Measurements from ENCODE around the gene PTPRN2. TPM values are rescaled to one million over a fixed set of nuclear protein-coding genes. Genes with fewer than 3 reads are reported as not detected.

The PTPRN2 gene
- total and polyA plus RNA-seq, 2 donors (not counting 1 experiment from before 2014, with no cell fraction given), result 0.54 to 1.2 TPM

GRCh38 chr7:157860406-157860805 lies 727.2 kb downstream of the PTPRN2 start:
- Histone ChIP-seq H2AFZ (ENCODE audit: low read length) (no peak overlapping the region), H3K4me1 (ENCODE audit: control insufficient read depth, extremely low read depth, insufficient read depth, low read length) (no peaks in the 10 kb centered on the region), H4K20me1 (ENCODE audit: control insufficient read depth, extremely low read depth, insufficient read depth, low read length) (no peaks in the 10 kb centered on the region), H3K9me3 (ENCODE audit: control insufficient read depth, insufficient read depth, low read depth, low read length) (no peaks in the 10 kb centered on the region), H3K36me3 (ENCODE audit: control insufficient read depth, insufficient read depth, low read length) (no peaks in the 10 kb centered on the region), H3K79me2 (ENCODE audit: control insufficient read depth, insufficient read depth, low read length) (no peaks in the 10 kb centered on the region), H3K9ac (ENCODE audit: insufficient read depth, low read length) (no peak overlapping the region), H3K4me3 (replicated peaks in 1 of 4; ENCODE audit: control extremely low read depth in 1 of 4, insufficient read depth in 1 of 4, low read depth in 3 of 4, low read length in 4 of 4) (no peak overlapping the region), H3K27me3 (ENCODE audit: control insufficient read depth, insufficient read depth, low read length) (no peaks in the 10 kb centered on the region), H3K27ac (ENCODE audit: insufficient read depth, low read length) (no peak overlapping the region), H3K4me2 (ENCODE audit: extremely low read depth, insufficient read depth, low read length) (no peak overlapping the region)
- no peak for DNase-seq (ENCODE audit: low read depth in 2 of 2)
- TF ChIP-seq EZH2 (IDR thresholded peaks at IDR 0.05; ENCODE audit: low read length, missing control alignments), result no peak
- TF ChIP-seq, protein P1, sequence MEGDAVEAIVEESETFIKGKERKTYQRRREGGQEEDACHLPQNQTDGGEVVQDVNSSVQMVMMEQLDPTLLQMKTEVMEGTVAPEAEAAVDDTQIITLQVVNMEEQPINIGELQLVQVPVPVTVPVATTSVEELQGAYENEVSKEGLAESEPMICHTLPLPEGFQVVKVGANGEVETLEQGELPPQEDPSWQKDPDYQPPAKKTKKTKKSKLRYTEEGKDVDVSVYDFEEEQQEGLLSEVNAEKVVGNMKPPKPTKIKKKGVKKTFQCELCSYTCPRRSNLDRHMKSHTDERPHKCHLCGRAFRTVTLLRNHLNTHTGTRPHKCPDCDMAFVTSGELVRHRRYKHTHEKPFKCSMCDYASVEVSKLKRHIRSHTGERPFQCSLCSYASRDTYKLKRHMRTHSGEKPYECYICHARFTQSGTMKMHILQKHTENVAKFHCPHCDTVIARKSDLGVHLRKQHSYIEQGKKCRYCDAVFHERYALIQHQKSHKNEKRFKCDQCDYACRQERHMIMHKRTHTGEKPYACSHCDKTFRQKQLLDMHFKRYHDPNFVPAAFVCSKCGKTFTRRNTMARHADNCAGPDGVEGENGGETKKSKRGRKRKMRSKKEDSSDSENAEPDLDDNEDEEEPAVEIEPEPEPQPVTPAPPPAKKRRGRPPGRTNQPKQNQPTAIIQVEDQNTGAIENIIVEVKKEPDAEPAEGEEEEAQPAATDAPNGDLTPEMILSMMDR (conservative IDR thresholded peaks at IDR 0.05 in 1 of 2, IDR thresholded peaks at IDR 0.05 in 1 of 2; ENCODE audit: low read depth in 1 of 2, low read length in 2 of 2), result no peak

DNA sequence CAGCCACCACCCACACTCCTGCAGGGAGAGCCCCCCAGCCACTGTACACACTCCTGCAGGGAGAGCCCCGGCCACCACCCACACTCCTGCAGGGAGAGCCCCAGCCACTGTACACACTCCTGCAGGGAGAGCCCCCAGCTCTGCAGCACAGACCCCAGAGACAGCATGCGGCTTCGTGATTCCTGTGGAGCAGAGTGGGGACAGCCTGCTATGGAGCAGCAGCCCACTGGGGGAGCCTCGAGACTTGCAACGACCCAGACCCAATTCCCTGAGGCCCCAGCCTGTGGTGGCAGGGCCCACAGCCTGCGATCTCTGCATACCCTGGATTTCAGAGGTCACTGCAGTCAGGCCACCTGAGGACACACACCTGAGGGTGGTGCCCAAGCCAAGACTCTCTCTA lies 727.7 kb downstream of the PTPRN2 start:
- TF ChIP-seq, protein P1 (conservative IDR thresholded peaks at IDR 0.05 in 1 of 2, IDR thresholded peaks at IDR 0.05 in 1 of 2; ENCODE audit: low read depth in 1 of 2, low read length in 2 of 2), result no peak
- TF ChIP-seq EZH2 (IDR thresholded peaks at IDR 0.05; ENCODE audit: low read length, missing control alignments), result no peak
- Histone ChIP-seq H3K4me2 (ENCODE audit: extremely low read depth, insufficient read depth, low read length) (no peak overlapping the region), H3K9me3 (ENCODE audit: control insufficient read depth, insufficient read depth, low read depth, low read length) (no peaks in the 10 kb centered on the region)

GRCh38 chr7:157857578-157858075 lies 730.0 kb downstream of the PTPRN2 start:
- Histone ChIP-seq H3K4me3 (replicated peaks in 1 of 4; ENCODE audit: control extremely low read depth in 1 of 4, insufficient read depth in 1 of 4, low read depth in 3 of 4, low read length in 4 of 4) (no peak overlapping the region), H3K27me3 (ENCODE audit: control insufficient read depth, insufficient read depth, low read length) (no peaks in the 10 kb centered on the region), H3K27ac (ENCODE audit: insufficient read depth, low read length) (no peak overlapping the region), H3K9me3 (ENCODE audit: control insufficient read depth, insufficient read depth, low read depth, low read length) (no peaks in the 10 kb centered on the region), H3K4me2 (ENCODE audit: extremely low read depth, insufficient read depth, low read length) (no peak overlapping the region), H3K36me3 (ENCODE audit: control insufficient read depth, insufficient read depth, low read length) (no peaks in the 10 kb centered on the region), H3K4me1 (ENCODE audit: control insufficient read depth, extremely low read depth, insufficient read depth, low read length) (no peaks in the 10 kb centered on the region), H3K9ac (ENCODE audit: insufficient read depth, low read length) (no peak overlapping the region), H3K79me2 (ENCODE audit: control insufficient read depth, insufficient read depth, low read length) (no peaks in the 10 kb centered on the region), H4K20me1 (ENCODE audit: control insufficient read depth, extremely low read depth, insufficient read depth, low read length) (no peaks in the 10 kb centered on the region), H2AFZ (ENCODE audit: low read length) (no peak overlapping the region)
- DNase-seq (ENCODE audit: low read depth in 2 of 2), result no peak
- TF ChIP-seq, protein P1 (conservative IDR thresholded peaks at IDR 0.05 in 1 of 2, IDR thresholded peaks at IDR 0.05 in 1 of 2; ENCODE audit: low read depth in 1 of 2, low read length in 2 of 2), result no peak
- TF ChIP-seq EZH2 (IDR thresholded peaks at IDR 0.05; ENCODE audit: low read length, missing control alignments), result no peak

More for the DNA sequence above, 727.7 kb downstream of the PTPRN2 start:
- Histone ChIP-seq H3K27me3 (ENCODE audit: control insufficient read depth, insufficient read depth, low read length) (no peaks in the 10 kb centered on the region), H3K9ac (ENCODE audit: insufficient read depth, low read length) (no peak overlapping the region), H3K36me3 (ENCODE audit: control insufficient read depth, insufficient read depth, low read length) (no peaks in the 10 kb centered on the region), H2AFZ (ENCODE audit: low read length) (no peak overlapping the region), H4K20me1 (ENCODE audit: control insufficient read depth, extremely low read depth, insufficient read depth, low read length) (no peaks in the 10 kb centered on the region), H3K4me1 (ENCODE audit: control insufficient read depth, extremely low read depth, insufficient read depth, low read length) (no peaks in the 10 kb centered on the region), H3K79me2 (ENCODE audit: control insufficient read depth, insufficient read depth, low read length) (no peaks in the 10 kb centered on the region), H3K27ac (ENCODE audit: insufficient read depth, low read length) (no peak overlapping the region), H3K4me3 (replicated peaks in 1 of 4; ENCODE audit: control extremely low read depth in 1 of 4, insufficient read depth in 1 of 4, low read depth in 3 of 4, low read length in 4 of 4) (no peak overlapping the region)
- no peak for DNase-seq (ENCODE audit: low read depth in 2 of 2)

Measured in fibroblast of lung (primary cell).